Panc1 (cell line): ENCODE measurements around the gene GRK6. TPM values are rescaled to one million over a fixed set of nuclear protein-coding genes. Genes with fewer than 3 reads are reported as not detected.

ENCODE experiments used
- ATAC-seq: fragments of 200-7000 bp; cut with Tn5 transposase; 2 replicates; pipeline ENCODE4 v1.9.1; 2020; ENCODE audit warnings: mild to moderate bottlenecking, moderate library complexity
- BruUV-seq: library from RNA; stranded (reverse); fragments of 400-500 nt; replicated peaks from 2 replicates; lab custom pipeline; 2021; lab: Mats Ljungman, UMichigan
- CTCF ChIA-PET: fragments of 300-600 bp; sonication (Branson Sonifier 250); formaldehyde crosslinking; loops from one replicate; lab custom pipeline; 2022; ENCODE audit warnings: antibody characterized with exemption; lab: Charles Lee
- POLR2A ChIA-PET: fragments of 300-600 bp; sonication (Branson Sonifier 250); formaldehyde crosslinking; loops from one replicate; lab custom pipeline; 2022; ENCODE audit warnings: antibody characterized with exemption; lab: Charles Lee
- DNase-seq: peaks from one replicate; pipeline ENCODE4 v3.0.0-alpha.2; 2010; ENCODE audit warnings: low read depth, low spot score
- H3K27ac ChIP-seq: 2 replicates; pipeline ENCODE4 v1.5.1; 2011; ENCODE audit warnings: mild to moderate bottlenecking, low read length, inconsistent platforms
- H3K27me3 ChIP-seq: fragments of 200-500 bp; sonication (Bioruptor generic); 2 replicates; pipeline ENCODE4 v1.6.0; 2014; ENCODE audit warnings: low read length, inconsistent platforms; ENCODE audit not compliant: control insufficient read depth, insufficient read depth
- H3K36me3 ChIP-seq: fragments of 200-500 bp; sonication (Bioruptor generic); 2 replicates; pipeline ENCODE4 v1.5.1; 2014; ENCODE audit warnings: inconsistent platforms, mild to moderate bottlenecking, low read length, moderate library complexity; ENCODE audit not compliant: control insufficient read depth, insufficient read depth
- H3K4me1 ChIP-seq: 2 replicates; pipeline ENCODE4 v1.5.1; 2011; ENCODE audit warnings: inconsistent platforms, mild to moderate bottlenecking, low read length, moderate library complexity; ENCODE audit not compliant: control insufficient read depth, insufficient read depth
- H3K4me3 ChIP-seq, 2 experiments: 2 replicates each; pipeline ENCODE4 v1.5.1; 2011 to 2012; ENCODE audit warnings: low read depth in 2 of 2, low read length in 2 of 2, mild to moderate bottlenecking in 2 of 2, inconsistent platforms in 1 of 2, moderate library complexity in 1 of 2
- H3K9me3 ChIP-seq: fragments of 200-500 bp; sonication (Bioruptor generic); 2 replicates; pipeline ENCODE4 v1.5.1; 2014; ENCODE audit warnings: low read depth, mild to moderate bottlenecking, inconsistent platforms, low read length, moderate library complexity; ENCODE audit not compliant: control insufficient read depth, insufficient read depth
- POLR2AphosphoS5 ChIP-seq: IDR thresholded peaks from 2 replicates; pipeline ENCODE4 v1.6.1; 2012; ENCODE audit warnings: mild to moderate bottlenecking, low read depth, low read length, moderate library complexity
- REST ChIP-seq, 2 experiments: IDR thresholded peaks; 2 replicates each; pipeline ENCODE4 v1.6.1; 2011 to 2012; ENCODE audit warnings: low read depth in 2 of 2, control low read depth in 1 of 2, low read length in 1 of 2, mild to moderate bottlenecking in 1 of 2, moderate library complexity in 1 of 2; ENCODE audit not compliant: insufficient read depth in 1 of 2
- SIN3A ChIP-seq: IDR thresholded peaks from 2 replicates; pipeline ENCODE4 v1.6.1; 2012; ENCODE audit warnings: low read depth, mild to moderate bottlenecking, low read length, moderate library complexity, borderline replicate concordance; ENCODE audit not compliant: insufficient read depth
- TCF7L2 ChIP-seq: IDR thresholded peaks from 2 replicates; pipeline ENCODE4 v1.6.1; 2011; ENCODE audit warnings: mild to moderate bottlenecking, low read depth, low read length, inconsistent platforms
- in situ Hi-C: cut with HindIII; loops from 2 replicates; pipeline ENCODE4 v1.10.0; 2016; ENCODE audit warnings: low sequenced_read_pairs, low pct_unique_long_range_greater_than_20kb
- intact Hi-C: fragments of 100-400 bp; cut with micrococcal nuclease; formaldehyde crosslinking; loops from one replicate; pipeline ENCODE4 v1.10.0; 2022; ENCODE audit not compliant: unreplicated experiment
- total RNA-seq: library from RNA; stranded (reverse); gene quantifications from one replicate; pipeline ENCODE4 v1.2.1, GENCODE V29; 2021; ENCODE audit not compliant: unreplicated experiment
- TF ChIP-seq, protein P1 (sequence below): fragments of 450-650 bp; IDR thresholded peaks from 2 replicates; pipeline ENCODE4 v1.5.1; 2017; ENCODE audit warnings: mild to moderate bottlenecking

GRK6 gene
- total RNA-seq, 1 experiment from 2014 or later = 56.1 TPM

DNA sequence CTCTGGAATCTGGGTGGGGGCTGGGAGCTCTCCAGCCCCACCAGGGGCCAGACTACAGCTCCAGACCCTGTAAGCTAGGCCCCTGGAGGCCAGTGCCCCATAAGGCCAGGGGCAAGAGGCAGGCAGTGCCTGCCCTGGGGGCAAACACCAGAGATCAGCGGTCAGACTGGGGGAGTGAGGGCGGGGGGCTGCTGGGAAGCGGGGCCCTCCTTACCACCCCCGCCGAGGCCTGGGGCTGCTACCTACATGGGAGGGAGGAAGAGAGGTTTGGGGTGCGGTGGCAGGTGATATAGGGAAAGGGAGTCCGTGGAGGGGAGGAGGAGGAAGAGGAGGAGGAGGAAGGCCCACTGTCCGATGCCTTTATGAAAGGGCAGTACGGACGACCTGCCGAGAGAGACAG, 32.9 kb downstream of the GRK6 start:
- DNase-seq = no peak
- BruUV-seq = no TSS peak
- peaks cover 3% of the 10 kb centered on the region; the same call in 1 of the 2 replicates for H3K36me3 ChIP-seq
- CTCF ChIA-PET = no interaction called here
- ATAC-seq = no peak
- POLR2A ChIA-PET = no interaction called here
- H3K27me3 ChIP-seq = no peaks in the 10 kb centered on the region
- no peak for TF ChIP-seq REST (IDR thresholded peaks at IDR 0.05; ENCODE audit: insufficient read depth in 1 of 2, low read depth in 2 of 2, low read length in 1 of 2)
- no peak for TF ChIP-seq SIN3A
- TF ChIP-seq, protein P1, sequence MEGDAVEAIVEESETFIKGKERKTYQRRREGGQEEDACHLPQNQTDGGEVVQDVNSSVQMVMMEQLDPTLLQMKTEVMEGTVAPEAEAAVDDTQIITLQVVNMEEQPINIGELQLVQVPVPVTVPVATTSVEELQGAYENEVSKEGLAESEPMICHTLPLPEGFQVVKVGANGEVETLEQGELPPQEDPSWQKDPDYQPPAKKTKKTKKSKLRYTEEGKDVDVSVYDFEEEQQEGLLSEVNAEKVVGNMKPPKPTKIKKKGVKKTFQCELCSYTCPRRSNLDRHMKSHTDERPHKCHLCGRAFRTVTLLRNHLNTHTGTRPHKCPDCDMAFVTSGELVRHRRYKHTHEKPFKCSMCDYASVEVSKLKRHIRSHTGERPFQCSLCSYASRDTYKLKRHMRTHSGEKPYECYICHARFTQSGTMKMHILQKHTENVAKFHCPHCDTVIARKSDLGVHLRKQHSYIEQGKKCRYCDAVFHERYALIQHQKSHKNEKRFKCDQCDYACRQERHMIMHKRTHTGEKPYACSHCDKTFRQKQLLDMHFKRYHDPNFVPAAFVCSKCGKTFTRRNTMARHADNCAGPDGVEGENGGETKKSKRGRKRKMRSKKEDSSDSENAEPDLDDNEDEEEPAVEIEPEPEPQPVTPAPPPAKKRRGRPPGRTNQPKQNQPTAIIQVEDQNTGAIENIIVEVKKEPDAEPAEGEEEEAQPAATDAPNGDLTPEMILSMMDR = no peak
- no peak for TF ChIP-seq POLR2AphosphoS5
- no peak overlapping the region for H3K4me3 ChIP-seq
- no peaks in the 10 kb centered on the region for H3K9me3 ChIP-seq
- H3K27ac ChIP-seq = no peak overlapping the region
- intact Hi-C loops = loop anchor here (10.0 kb wide), 1 partner anchor 145 kb away; the partner anchor contains the start of gene MXD3
- in situ Hi-C loops = no loop called here
- H3K4me1 ChIP-seq = peaks cover 12% of the 10 kb centered on the region

DNA sequence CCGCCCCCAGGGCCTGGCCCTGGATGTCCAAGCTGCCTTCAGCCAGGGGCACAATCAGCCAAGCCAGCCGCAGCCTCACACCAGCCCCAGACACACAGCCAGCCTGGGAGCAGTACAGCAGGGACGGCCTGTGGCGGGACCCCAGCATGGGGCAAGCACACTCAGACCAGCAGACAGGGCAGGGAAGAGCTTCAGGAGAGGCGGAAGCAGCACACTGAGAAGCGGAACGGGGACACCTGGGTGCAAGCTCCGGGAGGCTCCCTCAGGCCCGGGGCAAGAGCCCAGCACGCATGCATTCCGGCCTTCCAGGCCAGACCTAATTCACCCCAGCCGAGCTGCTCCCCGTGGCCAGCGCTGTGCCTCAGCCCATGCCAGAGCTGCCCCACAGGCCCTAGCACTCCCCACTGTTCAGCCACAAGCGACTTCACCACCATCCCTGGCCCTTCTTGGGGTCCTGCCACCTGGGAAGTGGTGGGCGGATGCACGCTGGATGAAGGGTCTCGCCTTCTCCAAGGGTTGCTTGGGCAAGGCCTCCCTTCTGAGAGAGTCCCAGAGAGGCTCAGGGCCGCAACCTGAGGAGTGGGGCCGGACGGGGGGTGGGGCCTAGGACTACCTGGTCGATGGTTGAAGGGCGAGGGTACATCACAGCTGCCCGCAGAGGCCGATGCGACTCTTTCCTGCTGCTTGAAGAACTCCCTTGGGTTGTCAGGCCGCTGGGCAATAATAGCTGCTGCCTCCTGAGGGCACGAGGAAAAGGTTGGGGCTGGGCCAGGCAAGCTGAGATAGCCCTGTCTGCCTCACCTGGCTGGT, 33.5 kb downstream of the GRK6 start:
- TF ChIP-seq POLR2AphosphoS5 = no peak
- no peak for TF ChIP-seq TCF7L2
- no peak for TF ChIP-seq SIN3A
- TF ChIP-seq, protein P1 = no peak
- TF ChIP-seq REST (IDR thresholded peaks at IDR 0.05; ENCODE audit: insufficient read depth in 1 of 2, low read depth in 2 of 2, low read length in 1 of 2) = no peak
- Histone ChIP-seq H3K36me3 (peaks cover 3% of the 10 kb centered on the region), H3K4me1 (peaks cover 12% of the 10 kb centered on the region), H3K4me3 (no peak overlapping the region), H3K27ac (no peak overlapping the region), H3K9me3 (no peaks in the 10 kb centered on the region), H3K27me3 (no peaks in the 10 kb centered on the region)
- CTCF ChIA-PET = no interaction called here
- no peak for ATAC-seq
- POLR2A ChIA-PET = interaction anchor here (1.2 kb wide), 1 partner anchor 12 kb away, joined by 4 read pairs; no protein-coding TSS in a partner anchor
- intact Hi-C loops = loop anchor here (10.0 kb wide), 1 partner anchor 145 kb away; the partner anchor contains the start of gene MXD3
- DNase-seq = no peak
- in situ Hi-C loops = no loop called here
- BruUV-seq = no TSS peak
